Suprapubic skin (tissue), 4 donors: ENCODE results near the gene TEX48.

ENCODE experiments used
- POLR2A ChIP-seq, 2 donors: fragments of 450-650 bp; IDR thresholded peaks; one replicate each; pipeline ENCODE4 v1.6.1; 2017; ENCODE audit warnings: antibody characterized with exemption in 2 of 2, mild to moderate bottlenecking in 2 of 2, moderate library complexity in 2 of 2
- POLR2AphosphoS5 ChIP-seq, 3 donors: sonication (generic); formaldehyde crosslinking; IDR thresholded peaks; one replicate each; pipeline ENCODE4 v1.6.1; 2017; ENCODE audit warnings: antibody characterized with exemption in 3 of 3
- TF ChIP-seq, protein P1 (sequence below), 2 donors: fragments of 200-600 bp in 1 of 2; fragments of 450-650 bp in 1 of 2; sonication (generic) in 1 of 2; IDR thresholded peaks; one replicate each; pipeline ENCODE4 v1.5.1; 2016 to 2019; ENCODE audit warnings: antibody characterized with exemption in 2 of 2, mild to moderate bottlenecking in 1 of 2, moderate library complexity in 1 of 2

DNA sequence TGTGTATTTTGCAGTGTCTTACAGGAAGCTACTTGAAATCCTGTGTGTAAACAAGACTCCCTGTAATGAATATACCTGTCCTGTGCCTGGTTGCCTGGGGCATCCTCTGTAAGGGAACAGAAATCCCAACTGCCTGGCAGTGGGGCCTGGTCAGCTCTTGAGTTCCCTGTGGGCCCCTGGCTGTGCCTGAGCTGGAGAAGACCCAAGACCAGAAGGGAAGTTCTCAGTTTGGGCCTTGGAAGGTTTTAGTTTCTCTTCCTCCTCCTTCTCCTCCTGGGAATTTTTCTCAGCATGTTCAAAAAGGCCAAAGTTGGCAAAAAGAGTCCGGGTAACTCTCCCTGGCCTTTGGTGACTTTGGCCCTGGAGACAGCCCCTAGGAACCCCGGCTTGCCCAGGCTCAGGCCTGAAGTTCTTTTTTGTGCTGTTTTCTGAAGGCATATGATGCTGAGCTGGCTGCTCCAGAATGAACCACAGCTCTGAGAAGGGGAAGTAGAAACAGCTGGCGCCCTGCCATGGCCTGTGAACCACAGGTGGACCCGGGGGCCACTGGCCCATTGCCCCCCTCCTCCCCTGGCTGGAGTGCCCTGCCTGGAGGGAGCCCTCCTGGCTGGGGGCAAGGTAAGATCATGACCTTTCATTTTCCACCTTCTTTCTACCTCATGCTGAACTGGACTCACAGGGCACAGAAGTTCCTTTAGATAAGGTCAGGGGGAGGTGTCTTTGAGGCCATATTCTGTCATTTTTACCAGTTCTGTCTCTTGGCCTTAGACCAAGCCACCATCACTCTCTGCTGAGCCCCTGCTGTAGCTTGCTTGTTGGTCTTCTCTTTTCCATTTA lies 65.1 kb downstream of the TEX48 start:
- TF ChIP-seq, protein P1, sequence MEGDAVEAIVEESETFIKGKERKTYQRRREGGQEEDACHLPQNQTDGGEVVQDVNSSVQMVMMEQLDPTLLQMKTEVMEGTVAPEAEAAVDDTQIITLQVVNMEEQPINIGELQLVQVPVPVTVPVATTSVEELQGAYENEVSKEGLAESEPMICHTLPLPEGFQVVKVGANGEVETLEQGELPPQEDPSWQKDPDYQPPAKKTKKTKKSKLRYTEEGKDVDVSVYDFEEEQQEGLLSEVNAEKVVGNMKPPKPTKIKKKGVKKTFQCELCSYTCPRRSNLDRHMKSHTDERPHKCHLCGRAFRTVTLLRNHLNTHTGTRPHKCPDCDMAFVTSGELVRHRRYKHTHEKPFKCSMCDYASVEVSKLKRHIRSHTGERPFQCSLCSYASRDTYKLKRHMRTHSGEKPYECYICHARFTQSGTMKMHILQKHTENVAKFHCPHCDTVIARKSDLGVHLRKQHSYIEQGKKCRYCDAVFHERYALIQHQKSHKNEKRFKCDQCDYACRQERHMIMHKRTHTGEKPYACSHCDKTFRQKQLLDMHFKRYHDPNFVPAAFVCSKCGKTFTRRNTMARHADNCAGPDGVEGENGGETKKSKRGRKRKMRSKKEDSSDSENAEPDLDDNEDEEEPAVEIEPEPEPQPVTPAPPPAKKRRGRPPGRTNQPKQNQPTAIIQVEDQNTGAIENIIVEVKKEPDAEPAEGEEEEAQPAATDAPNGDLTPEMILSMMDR (IDR thresholded peaks at IDR 0.05): no peak
- TF ChIP-seq POLR2A (IDR thresholded peaks at IDR 0.05) (no peak), POLR2AphosphoS5 (IDR thresholded peaks at IDR 0.05) (no peak)
